HG03135 (cell line): ENCODE data around the gene MTMR10.

Experiments
- ATAC-seq: cut with Tn5 transposase; IDR thresholded peaks from one replicate; pipeline ENCODE4 v1.9.1; 2021; ENCODE audit warnings: mild to moderate bottlenecking, moderate library complexity; ENCODE audit not compliant: unreplicated experiment

The MTMR10 gene

DNA sequence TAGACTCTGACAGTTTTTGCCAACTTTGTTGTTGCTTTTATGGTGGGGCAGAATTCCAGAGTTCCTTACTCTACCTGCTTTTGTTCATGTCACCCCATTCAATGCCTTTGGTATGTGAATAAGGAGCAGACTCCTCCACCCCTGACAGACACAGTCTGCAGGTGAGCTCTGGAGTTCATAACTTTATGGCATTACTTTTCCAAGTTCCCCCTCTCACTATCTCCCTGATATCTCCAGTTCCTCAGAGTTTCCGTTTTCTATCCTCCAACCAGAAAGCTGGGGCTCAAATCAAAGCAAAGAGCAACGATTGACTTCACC lies 23.1 kb upstream of the MTMR10 start:
- no peak for ATAC-seq

DNA sequence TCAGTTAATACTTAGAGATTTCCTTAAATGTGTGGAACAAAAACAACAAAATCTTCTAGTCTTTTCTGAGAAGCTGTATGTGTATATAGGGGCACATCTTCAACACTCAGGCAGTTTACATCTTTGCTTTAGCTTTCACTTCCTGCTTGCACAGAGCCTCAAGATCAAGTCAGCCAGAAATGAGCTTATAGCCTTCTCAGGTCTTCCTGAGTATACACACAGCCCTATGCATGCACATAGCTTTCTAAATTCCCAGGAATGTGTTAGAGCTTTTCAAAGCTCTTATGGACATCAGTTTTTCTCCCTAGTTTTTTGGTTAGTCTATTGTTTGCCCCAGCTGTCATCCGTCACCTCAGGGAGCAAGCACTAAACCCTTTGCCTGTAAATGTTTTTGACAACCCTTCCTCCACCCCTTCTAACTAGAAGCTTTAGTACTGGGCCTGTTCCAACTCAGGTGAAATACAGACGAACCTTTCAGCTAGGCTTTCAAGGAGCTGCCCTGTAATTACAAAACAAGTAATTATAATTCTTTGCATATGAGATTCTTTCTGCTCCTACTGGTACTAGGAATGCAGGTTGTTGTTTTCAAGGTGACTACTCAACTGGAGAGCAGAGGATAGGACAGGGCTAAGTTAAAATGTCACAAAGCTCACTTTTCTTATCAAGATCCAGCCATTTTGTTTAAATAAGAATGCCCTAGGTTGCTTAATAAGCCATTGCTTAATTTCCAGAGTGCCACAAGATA lies 22.6 kb upstream of the MTMR10 start:
- ATAC-seq, result peak; percentile 92

DNA sequence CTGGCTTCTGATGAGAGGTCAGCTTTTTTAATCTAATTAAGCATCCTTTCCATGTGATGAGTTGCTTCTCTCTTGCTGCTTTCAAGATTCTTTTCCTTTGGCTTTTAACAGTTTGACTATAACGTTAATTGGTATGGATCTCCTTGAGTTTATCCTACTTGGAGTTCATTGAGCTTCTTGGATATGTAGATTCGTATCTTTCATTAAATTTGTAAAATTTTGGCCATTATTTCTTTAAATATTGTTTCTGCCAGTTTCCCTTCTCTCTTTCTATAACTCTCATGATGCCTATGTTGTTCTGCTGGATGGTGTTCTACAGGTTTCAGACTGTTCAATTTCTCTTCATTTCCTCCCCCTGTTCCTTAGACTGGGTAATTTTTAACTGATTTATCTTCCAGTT lies 21.0 kb upstream of the MTMR10 start:
- no peak for ATAC-seq

DNA sequence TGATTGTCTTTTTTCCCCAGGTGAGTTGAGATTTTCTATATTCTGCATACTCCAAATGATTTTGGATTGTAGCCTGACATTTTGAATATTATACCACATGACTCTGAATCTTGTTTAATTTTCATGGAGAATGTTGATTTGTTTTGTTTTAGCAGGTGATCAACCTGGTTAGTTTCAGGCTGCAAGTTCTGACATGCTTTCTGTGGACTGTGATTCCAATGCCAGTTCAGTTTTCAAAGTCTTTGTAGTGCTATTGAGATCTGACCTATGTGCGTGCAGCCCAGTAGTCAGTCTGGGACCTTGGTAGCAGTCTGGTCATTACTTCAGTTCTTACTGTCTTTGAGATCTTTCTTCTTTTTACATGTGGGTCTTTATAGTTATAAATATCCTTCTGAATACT lies 18.6 kb upstream of the MTMR10 start:
- ATAC-seq, result no peak

DNA sequence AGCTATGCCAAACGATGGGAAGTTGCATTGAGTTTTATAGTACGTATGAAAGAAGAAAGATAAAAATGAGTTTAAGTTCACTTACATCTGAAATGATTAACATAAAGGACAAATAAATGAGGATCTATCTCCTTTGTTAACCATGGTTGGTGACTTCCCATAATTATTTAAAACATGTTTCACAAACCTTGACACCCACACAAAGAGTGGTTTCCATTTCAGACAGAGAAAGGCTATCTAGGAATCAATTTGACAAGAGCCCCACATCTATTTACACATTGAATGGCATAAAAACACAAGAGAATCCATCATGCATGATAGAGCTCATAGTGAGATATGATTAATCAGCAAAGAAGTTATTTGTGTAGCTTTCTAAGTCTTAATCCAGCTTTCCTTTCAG lies 14.2 kb upstream of the MTMR10 start:
- ATAC-seq, result no peak

DNA sequence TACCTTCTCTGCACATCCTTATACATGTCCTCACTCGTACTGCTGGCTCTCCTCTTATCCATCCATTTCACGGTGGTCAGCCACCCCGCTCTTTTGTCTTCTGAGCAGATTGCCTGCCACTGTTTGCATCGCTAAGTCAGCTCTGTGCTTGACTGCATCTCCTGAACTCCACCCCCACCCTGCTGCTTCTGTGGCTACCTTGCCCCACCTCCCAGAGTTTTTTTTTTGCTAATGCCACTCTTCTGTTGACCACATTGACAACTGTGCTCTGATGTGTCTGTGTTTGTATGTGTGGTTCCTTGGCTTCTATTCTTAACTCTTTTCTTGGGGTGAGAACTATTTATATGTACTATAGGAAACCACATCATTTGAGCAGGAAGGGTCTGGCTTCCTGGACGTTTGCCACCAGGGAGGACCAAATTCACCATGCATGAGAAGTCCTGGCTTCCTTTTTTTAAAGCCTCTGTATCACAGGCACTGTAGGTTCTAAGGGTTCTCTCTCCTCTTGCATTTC lies 12.8 kb upstream of the MTMR10 start:
- ATAC-seq, result peak; percentile 86

DNA sequence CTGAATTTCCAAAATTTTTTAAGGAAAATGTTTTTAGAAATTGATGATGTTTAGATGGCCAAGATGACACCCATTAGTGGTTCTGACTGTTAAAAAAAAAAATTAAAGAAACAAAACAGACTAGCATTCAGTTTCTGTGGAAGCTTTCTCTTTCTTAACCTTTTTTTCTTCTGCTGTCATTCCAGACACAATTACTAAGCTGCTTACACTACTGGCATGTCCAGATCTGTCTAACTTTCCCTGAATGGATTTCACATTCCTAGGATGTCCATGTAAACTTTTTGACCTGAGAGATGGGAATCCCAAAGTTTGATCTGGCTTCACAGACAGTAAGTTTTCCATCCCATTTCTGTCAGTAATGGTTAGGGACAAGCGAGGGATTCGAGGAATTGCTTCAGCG lies 10.3 kb upstream of the MTMR10 start:
- ATAC-seq, result no peak

DNA sequence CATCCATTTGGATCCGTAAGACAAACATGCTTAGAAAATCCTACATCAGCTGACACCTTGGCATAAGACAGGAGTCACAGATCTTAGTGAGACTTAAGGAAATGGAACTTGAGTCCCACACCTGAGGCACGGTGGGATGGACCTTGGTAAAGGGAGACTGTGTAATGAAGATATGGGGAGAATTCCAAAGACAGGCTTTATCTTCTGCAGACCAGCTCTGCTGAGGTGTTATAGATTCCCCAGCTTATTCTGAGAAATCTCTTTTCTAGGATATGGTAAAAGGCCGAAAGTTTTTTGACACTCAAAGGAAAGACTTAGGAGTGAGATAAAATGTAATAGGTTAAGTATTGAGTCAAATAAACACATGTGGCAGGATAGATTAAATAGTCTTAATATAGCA lies 8.3 kb upstream of the MTMR10 start:
- no peak for ATAC-seq

DNA sequence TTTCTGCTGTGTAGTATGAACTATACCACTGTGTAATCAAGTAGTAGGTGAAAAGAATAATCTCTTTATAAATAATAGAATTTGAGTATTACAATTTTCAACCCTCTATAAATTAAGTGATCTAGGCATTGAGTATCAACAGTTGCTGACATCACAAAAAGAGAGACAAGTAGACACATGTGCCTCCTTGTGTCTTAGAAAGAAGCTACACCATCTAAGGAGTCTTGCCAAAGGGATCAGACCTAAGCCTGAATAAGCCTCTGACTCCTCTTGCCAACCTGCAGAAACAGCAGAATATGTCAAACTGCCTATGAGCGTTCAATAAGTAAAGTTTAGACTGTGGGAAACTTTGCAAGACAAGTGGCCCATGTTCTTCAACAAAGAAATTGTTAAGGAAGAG lies 5.8 kb upstream of the MTMR10 start:
- no peak for ATAC-seq

DNA sequence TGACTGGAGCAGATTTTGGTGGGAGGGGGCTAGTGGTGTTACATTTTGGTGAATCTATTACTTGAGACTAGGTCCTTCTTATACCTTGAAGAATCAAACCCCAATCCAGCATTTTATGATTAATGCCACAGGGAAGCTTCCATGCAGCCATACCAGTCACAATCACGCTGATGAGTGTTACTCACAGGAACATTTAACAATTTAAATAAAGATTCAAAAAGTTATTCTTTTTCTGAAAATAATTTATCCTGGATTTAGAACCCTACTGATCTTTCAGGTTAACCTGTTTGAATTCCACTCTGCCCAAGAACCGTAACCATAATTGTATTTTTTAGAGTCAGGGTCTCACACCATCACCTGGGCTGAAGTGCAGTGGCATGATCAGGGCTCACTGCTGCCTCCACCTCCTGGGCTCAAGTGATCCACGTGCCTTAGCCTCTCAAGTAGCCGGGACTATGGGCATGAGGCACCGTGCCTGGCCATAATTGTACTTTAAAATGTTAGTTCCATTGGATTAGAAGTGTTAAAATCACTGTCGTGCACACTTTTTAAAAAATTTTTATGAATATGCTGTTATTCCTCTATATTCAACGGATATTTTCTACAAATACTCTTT lies 929 bp upstream of the MTMR10 start:
- no peak for ATAC-seq

DNA sequence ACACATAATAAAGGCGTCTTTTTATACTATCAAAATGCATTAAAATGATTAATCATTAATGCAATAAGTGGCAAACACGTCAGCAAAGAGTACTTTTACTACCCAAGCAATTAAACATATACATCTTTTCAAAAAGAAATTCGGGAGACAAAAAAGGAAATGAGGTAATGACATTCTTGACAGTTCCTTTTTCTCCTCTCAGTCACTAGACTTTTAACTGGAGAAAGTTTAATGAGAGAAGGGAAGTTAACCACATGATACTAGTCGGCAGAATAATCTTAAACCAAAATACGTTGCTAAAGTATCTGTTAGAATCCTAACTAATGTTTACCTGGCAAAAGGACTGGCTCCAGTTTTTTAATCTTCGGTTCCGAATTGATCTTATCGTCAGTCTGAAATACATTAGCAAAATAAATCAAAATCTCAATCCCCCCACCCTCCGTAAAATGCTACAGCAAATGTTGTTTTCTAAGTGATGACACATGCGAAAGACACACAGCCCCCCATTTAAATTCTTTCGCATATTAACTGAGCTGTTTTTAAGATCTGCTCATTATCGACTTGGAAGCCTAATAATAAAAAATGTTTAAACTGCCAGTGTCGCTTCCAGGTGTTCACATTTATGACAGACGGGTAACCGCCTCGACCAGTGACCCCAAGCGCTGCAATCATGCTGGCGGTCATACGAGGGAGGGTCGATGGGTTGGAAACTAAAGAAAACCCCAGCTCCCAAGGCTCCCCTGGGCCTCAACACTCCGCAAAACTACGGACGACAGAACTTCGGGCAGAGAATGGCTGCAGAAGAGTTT lies 778 bp downstream of the MTMR10 start:
- ATAC-seq, result no peak

DNA sequence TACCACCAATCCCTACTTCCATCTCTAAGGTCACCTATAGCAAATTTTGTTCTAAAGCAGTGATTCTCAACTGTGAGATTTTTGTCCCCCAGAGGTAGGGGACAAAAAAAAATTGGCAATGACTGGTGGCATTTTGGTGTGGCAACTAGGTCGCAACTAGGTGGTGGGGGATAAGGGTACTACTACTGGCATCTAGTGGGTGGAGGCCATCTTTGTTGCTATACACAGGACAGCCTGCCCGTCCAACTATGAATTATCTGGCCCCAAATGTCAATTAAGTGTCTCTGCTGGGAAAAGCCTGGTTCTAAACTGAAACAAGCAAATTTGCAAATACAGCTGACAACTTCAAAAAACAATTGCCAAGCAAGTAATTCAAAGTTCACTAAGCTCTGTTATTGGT lies 1.4 kb downstream of the MTMR10 start:
- ATAC-seq, result no peak

DNA sequence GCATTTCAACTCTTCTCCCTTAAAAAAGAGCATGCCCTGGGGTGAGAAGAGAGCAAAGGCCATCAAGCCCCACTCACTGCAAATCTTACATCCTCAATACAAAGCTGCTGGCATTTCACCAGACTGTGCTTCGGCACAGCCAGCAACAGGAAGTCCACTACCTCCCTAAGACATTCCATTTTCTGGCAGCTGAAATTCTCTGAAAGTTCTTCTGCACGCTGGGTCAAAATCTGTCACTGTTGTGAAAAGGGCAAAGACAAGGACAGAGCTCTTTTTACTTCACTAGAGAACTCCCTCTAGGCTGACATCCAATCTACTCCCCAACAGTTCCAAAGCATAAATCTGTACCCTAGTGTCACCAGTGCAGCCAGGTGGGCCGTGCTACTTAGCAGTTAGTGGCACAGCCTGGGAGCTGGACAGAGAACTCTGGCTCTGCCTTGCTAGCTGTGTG lies 6.3 kb downstream of the MTMR10 start:
- ATAC-seq, result no peak

DNA sequence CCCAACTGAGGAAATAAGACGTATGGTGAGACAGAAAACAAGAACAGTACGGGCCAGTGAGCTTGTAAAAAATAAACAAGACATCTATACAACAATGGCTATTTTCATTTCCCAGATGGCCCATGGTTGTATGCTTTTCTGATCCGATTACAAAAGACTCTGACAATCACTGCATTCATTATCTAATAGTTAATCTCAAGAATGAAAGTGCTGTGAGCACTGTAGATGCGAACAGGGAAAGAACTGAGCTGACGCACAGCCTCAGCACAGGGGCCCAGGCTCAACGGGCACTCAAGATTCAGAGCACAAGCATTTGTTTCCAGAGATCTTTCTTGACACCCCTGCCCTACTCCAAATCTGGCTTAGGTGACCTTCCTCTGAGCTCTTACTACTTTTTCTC lies 6.9 kb downstream of the MTMR10 start:
- ATAC-seq, result no peak

DNA sequence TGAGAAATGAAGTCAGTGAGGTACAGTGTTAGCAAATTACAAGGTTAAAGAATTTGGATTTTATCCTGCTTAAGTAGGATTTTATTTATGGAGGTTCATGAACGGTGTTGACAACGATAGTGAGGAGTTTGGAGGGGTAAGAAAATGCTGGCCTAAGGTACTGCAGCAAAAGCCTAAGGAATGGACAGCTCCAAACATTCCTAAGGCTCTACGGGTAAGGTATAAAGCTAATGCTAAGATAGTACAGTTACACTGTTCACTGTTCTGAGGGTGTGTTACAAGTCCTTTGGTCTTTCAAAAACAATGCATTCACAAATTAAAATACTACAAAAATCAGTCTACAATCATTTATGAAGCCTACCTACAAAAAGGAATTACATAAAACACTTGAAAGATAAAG lies 7.3 kb downstream of the MTMR10 start:
- no peak for ATAC-seq

DNA sequence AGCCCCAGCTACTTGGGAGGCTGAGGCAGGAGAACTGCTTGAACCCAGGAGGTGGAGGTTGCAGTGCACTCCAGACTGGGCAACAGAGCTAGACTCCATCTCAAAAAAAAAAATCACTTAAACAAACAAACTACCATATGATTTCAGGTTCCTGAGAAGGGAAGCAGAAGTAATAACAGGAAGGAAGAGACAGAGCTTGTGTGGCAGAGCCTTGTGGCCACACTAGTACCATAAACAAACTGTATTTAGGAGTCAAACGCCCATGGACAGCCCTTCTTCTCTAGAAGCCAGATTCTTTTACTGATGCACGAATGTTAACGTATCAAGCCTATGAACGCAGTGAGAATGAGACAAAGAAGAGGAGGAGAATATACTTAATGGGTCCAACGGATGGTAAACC lies 12.0 kb downstream of the MTMR10 start:
- no peak for ATAC-seq

DNA sequence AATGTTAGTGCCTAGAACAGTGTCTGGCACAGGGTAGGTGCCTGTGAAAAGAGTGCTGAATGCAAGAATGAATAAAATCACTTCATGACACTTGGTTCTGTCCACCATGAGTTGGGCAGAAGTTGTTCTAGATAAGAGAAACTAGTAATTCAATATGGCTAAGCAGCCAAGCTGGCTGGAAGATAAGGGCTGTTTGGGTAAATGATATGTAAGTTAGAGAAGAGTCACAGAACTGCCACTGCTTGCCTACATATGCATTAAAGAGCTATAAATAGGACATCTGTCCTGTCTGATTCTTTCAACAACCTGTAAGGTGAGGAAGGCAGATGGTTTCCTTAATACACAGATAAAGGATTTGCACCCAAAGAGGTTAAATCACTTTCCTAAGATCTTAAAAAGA lies 13.1 kb downstream of the MTMR10 start:
- ATAC-seq, result no peak

DNA sequence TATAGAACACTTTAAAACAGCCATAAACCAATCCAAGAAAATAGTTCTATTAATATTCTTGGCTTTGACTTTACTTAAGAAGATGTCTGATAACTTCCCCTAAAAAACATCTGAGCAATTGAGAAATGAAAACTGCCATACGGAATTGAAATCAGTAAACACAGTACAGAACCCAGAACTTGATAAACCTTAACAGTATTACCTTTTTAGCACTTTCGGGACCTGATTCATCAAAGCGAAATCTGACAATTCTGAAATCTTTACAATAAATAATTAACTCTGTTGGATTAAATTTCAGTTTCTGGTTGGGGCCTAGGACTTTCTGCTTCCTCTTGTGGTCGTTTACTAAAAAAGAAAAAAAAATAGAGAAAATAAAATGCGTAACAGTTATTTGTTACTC lies 17.3 kb downstream of the MTMR10 start:
- no peak for ATAC-seq

DNA sequence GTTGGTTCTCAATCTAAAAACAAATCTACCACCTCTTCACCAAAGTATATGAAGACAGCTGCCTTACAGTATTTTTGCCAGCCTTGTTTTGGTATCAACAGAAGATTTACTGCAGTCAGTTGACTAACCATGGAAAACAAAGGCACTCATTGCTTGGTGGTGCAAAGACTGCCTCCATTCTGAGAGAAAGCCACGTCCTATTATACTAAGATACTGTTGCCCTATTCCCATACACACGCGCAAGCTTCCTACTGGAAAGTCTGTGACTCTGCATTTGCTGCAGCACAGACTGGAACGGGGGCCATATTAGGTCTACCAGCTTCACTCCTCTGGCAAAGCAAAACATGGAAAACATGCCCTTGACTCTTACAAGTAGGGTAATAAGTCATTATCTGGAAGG lies 18.0 kb downstream of the MTMR10 start:
- no peak for ATAC-seq

DNA sequence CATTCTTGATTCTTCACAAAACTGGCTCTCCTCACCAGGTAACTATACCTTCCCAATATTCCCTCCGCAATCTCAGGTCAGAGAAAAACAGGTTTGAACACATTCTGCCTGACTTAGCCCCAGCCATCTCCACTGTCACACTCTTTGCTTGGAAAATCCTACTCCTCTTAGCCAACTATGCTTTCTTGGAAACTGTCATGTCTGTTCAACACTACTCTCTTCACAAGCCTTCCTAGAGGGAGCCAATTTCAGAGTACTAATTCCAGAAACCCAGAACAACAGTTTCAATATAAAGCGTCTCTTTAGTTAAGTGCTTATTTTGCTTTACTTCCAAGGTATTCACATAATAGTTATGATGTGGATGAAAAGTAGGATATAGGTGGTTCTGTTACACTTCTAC lies 21.7 kb downstream of the MTMR10 start:
- ATAC-seq, result no peak

DNA sequence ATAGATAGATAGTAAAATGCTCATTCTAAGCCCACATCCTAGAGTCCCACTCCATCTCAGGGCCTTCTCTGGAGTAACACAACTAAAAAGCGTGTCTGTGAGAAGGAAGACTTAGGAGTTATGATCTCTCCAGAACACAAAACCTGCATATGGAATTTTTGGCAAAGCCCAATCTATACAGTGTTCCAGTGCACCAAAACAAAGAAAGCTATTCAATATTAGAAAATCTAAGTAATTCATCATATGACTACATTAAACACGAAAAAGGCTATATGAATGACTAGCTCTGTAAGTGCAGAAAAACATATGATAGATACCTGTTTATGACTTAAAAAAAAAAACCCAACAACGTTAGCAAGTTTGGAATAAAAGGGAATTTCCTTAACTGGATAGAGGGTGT lies 27.7 kb downstream of the MTMR10 start:
- no peak for ATAC-seq

DNA sequence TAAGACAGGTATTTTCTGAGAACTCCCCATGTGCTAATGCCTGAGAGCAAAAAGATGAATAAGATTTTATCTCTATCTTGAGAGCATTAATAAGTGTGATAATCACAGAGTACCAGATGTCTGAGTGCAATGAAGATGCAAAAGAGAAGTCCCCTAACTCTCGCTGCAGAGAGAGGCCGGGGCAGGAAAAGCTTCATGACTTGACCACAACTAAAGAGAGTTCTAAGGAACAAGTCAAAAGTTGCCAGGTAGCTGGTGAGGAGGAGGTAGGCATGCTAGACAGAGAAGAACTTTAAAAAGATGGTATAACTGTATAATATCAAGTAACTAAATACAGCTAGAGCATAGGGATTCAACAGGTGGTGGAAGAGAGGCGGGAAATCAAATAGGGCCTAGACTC lies 28.8 kb downstream of the MTMR10 start:
- no peak for ATAC-seq
